Activated naive CD4-positive, alpha-beta T cell treated with anti-CD3 and anti-CD28 coated beads, Interleukin-2, amount 10 ng/mL, durations not matched to agents 7 days and 5 days (primary cell): ENCODE data around the gene TBC1D3C.
"Not testable (repeated sequence)": the region's sequence is repeated elsewhere in the genome, so short reads cannot be mapped to it uniquely, and the experiment has no call there.

Source experiments
- CTCF ChIA-PET: fragments of 350-600 bp; sonication (Branson Sonifier 250); formaldehyde crosslinking; loops from one replicate; lab custom pipeline; 2021; ENCODE audit warnings: antibody characterized with exemption; lab: Charles Lee
- DNase-seq: peaks from one replicate; pipeline ENCODE4 v3.0.0-alpha.2; 2020
- H3K27ac Mint-ChIP-seq: one replicate; pipeline ENCODE4 v1.8.0; 2021; ENCODE audit warnings: mild to moderate bottlenecking, moderate library complexity, mixed read lengths
- H3K27me3 Mint-ChIP-seq: one replicate; pipeline ENCODE4 v1.8.0; 2021; ENCODE audit warnings: mild to moderate bottlenecking, mixed read lengths
- H3K36me3 Mint-ChIP-seq: one replicate; pipeline ENCODE4 v1.8.0; 2021; ENCODE audit warnings: mixed read lengths
- H3K4me1 Mint-ChIP-seq: one replicate; pipeline ENCODE4 v1.8.0; 2021; ENCODE audit warnings: mixed read lengths
- H3K4me3 Mint-ChIP-seq: one replicate; pipeline ENCODE4 v1.8.0; 2021; ENCODE audit warnings: mild to moderate bottlenecking, moderate library complexity, mixed read lengths
- H3K9me3 Mint-ChIP-seq: one replicate; pipeline ENCODE4 v1.8.0; 2021; ENCODE audit warnings: mixed read lengths

TBC1D3C gene

DNA sequence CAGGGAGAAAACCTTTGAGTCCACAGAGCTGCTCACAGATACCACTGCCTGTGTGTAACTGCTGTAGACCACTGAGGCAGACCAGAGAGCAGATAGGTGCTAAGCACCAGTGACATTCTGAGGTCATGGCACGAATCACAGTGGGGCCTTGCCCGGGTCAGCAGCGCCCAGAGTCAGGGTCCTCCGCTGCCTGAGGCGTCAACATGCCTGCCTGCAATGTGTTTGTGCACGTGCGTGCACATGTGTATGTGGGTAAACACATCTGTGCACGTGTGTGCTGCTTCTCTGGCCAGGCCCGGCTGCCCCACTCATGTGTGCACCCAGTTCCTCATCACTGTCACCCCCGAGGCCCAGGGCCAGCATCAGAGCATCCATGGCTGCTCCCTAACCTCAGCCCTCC lies at the start of gene TBC1D3C:
Gene TBC1D3C (minus strand): TSS at position 101 of the 400 bp plus-strand sequence. CDS start 1,568 bp downstream, outside the sequence.
- H3K4me3 Mint-ChIP-seq, H3K36me3 Mint-ChIP-seq, H3K27ac Mint-ChIP-seq, DNase-seq, H3K27me3 Mint-ChIP-seq, H3K9me3 Mint-ChIP-seq, H3K4me1 Mint-ChIP-seq, CTCF ChIA-PET: not testable (repeated sequence)

DNA sequence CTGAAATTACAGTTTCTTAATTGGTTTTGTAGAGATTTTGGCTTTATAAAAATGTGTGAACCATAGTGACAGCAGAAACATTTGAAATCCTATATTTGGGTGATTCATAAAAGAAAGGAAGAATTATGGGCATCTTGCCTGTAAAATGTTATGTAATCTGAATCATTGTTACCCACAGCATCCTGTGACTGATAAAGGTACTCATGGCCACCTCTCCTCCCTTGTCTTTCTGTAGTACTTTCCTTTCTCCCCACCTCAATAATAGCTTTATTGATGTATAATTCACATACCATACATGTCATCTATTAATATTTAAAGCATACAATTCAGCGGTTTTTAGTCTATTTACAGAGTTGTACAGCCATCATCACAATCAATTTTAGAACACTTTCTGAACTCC lies 30.8 kb upstream of the TBC1D3C start:
- CTCF ChIA-PET, H3K27me3 Mint-ChIP-seq, H3K36me3 Mint-ChIP-seq, DNase-seq, H3K4me1 Mint-ChIP-seq, H3K27ac Mint-ChIP-seq, H3K9me3 Mint-ChIP-seq, H3K4me3 Mint-ChIP-seq: not testable (repeated sequence)

- H3K4me3 Mint-ChIP-seq, H3K4me1 Mint-ChIP-seq, H3K36me3 Mint-ChIP-seq, H3K27ac Mint-ChIP-seq, DNase-seq, CTCF ChIA-PET, H3K9me3 Mint-ChIP-seq, H3K27me3 Mint-ChIP-seq: not testable (repeated sequence)
Observed at GRCh38 chr17:38094059-38094694, 25.7 kb upstream of the TBC1D3C start.

GRCh38 chr17:38088120-38088519 lies 19.7 kb upstream of the TBC1D3C start:
- not testable (repeated sequence) for H3K9me3 Mint-ChIP-seq, DNase-seq

DNA sequence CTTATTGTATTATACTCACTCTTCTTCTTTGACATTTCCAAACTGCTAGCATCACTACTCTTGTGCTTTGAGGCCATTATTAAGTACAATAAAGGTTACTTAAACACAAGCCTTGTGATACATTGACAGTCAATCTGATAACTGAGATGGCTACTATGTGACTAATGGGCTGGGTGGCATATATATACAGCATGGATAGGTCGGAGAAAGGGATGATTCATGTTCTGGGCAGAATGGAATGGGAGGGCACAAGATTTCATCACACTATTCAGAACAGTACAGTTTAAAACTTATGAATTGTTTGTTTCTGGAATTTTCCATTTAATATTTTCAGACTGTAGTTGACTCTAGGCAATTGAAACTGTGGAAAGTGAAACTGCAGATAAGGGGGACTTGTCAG lies 18.9 kb upstream of the TBC1D3C start:
- CTCF ChIA-PET, H3K36me3 Mint-ChIP-seq, H3K4me3 Mint-ChIP-seq, DNase-seq, H3K4me1 Mint-ChIP-seq, H3K27ac Mint-ChIP-seq, H3K27me3 Mint-ChIP-seq, H3K9me3 Mint-ChIP-seq: not testable (repeated sequence)

More at GRCh38 chr17:38088120-38088519, 19.7 kb upstream of the TBC1D3C start:
- H3K4me1 Mint-ChIP-seq, H3K27ac Mint-ChIP-seq, H3K4me3 Mint-ChIP-seq, CTCF ChIA-PET, H3K27me3 Mint-ChIP-seq, H3K36me3 Mint-ChIP-seq: not testable (repeated sequence)
